PC-9 (cell line): Measurements from ENCODE around the gene GBP1. TPM values are rescaled to one million over a fixed set of nuclear protein-coding genes. Genes with fewer than 3 reads are reported as not detected.
A peak's percentile ranks its signal among the peaks of the same experiment; 100 is the strongest.

Source experiments
- BruUV-seq: library from RNA; stranded (reverse); fragments of 400-500 nt; replicated peaks from 2 replicates; lab custom pipeline; 2021; lab: Mats Ljungman, UMichigan
- CTCF ChIA-PET: fragments of 300-600 bp; sonication (Branson Sonifier 250); formaldehyde crosslinking; loops from one replicate; lab custom pipeline; 2022; ENCODE audit warnings: antibody characterized with exemption; lab: Charles Lee
- POLR2A ChIA-PET: fragments of 300-600 bp; sonication (Branson Sonifier 250); formaldehyde crosslinking; loops from one replicate; lab custom pipeline; 2022; ENCODE audit warnings: antibody characterized with exemption; ENCODE audit not compliant: unreplicated experiment; lab: Charles Lee
- DNase-seq, 2 experiments: peaks; one replicate each; pipeline versions ENCODE4 v3.0.0 to v3.0.0-alpha.2; 2015 to 2022; ENCODE audit warnings: mixed read lengths in 1 of 2
- H2AFZ ChIP-seq: fragments of 200-600 bp; sonication (generic); 2 replicates; pipeline ENCODE4 v1.8.1; 2017; ENCODE audit warnings: antibody characterized with exemption
- H3F3A ChIP-seq: fragments of 200-600 bp; sonication (generic); 2 replicates; pipeline ENCODE4 v1.8.1; 2017; ENCODE audit warnings: antibody characterized with exemption, mild to moderate bottlenecking, low read depth; ENCODE audit not compliant: insufficient read depth
- H3K27ac ChIP-seq: fragments of 200-600 bp; sonication (generic); 2 replicates; pipeline ENCODE4 v1.6.1; 2016; ENCODE audit warnings: mixed run types
- H3K27me3 ChIP-seq: fragments of 200-600 bp; sonication (generic); 2 replicates; pipeline ENCODE4 v1.6.1; 2016; ENCODE audit warnings: low read depth, mixed run types; ENCODE audit not compliant: insufficient read depth
- H3K36me3 ChIP-seq: fragments of 200-600 bp; sonication (generic); 2 replicates; pipeline ENCODE4 v1.6.1; 2016; ENCODE audit warnings: low read depth, mixed run types
- H3K4me1 ChIP-seq: fragments of 200-600 bp; sonication (generic); replicated peaks from 2 replicates; pipeline ENCODE4 v1.6.1; 2016; ENCODE audit warnings: mixed run types; ENCODE audit not compliant: insufficient read depth
- H3K4me2 ChIP-seq: fragments of 200-600 bp; sonication (generic); 2 replicates; pipeline ENCODE4 v1.6.1; 2017; ENCODE audit warnings: mixed run types
- H3K4me3 ChIP-seq: fragments of 200-600 bp; sonication (generic); 2 replicates; pipeline ENCODE4 v1.6.1; 2016; ENCODE audit warnings: mixed run types
- H3K79me2 ChIP-seq: fragments of 200-600 bp; sonication (generic); 2 replicates; pipeline ENCODE4 v1.6.1; 2017; ENCODE audit warnings: low read depth, mixed run types
- H3K9me2 ChIP-seq: fragments of 200-600 bp; sonication (generic); 2 replicates; pipeline ENCODE4 v1.8.1; 2017; ENCODE audit warnings: mild to moderate bottlenecking; ENCODE audit not compliant: insufficient read depth
- H3K9me3 ChIP-seq: fragments of 200-600 bp; sonication (generic); 2 replicates; pipeline ENCODE4 v1.8.1; 2016; ENCODE audit warnings: low read depth; ENCODE audit not compliant: insufficient read depth
- H4K20me1 ChIP-seq: fragments of 200-600 bp; sonication (generic); 2 replicates; pipeline ENCODE4 v1.8.1; 2017; ENCODE audit not compliant: insufficient read depth
- EZH2 ChIP-seq: fragments of 200-600 bp; sonication (generic); IDR thresholded peaks from 2 replicates; pipeline ENCODE4 v1.8.0; 2017; ENCODE audit warnings: antibody characterized with exemption, low read depth
- intact Hi-C: fragments of 100-400 bp; cut with micrococcal nuclease; formaldehyde crosslinking; loops from one replicate; pipeline ENCODE4 v1.10.0; 2022; ENCODE audit not compliant: unreplicated experiment
- total RNA-seq: library from RNA; stranded (reverse); gene quantifications from 2 replicates; pipeline ENCODE4 v1.2.3, GENCODE V29; 2021
- TF ChIP-seq, protein P1 (sequence below): fragments of 200-600 bp; sonication (generic); conservative IDR thresholded peaks from 2 replicates; pipeline ENCODE4 v1.6.1; 2017; ENCODE audit warnings: mixed run types, antibody characterized with exemption, mild to moderate bottlenecking, moderate library complexity

GBP1 gene
- total RNA-seq, 1 experiment from 2014 or later, result 7.3 TPM

DNA sequence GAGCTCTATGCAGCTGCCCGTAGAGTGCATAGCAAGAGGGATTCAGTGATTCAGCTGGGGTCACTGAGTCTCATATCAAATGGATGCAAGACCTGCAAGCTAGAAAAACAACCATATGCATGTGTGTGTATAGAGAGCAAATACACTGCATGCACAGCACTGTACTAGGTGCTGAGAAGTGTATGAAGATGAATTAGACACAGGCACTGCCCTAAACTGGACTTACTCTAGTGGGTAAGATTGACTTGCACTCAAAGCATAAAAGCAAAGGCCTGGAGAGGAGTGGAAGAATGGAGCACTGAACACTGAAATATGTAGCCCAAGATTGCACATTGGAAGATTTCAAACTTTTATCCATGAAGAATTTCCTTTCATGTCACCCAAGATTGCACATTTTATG is 5.5 kb upstream of the GBP1 start:
- H2AFZ ChIP-seq, result no peak overlapping the region
- ChIA-PET POLR2A (no interaction called here), CTCF (interaction anchor here (0.6 kb wide), 1 partner anchor 87 kb away, joined by 10 read pairs; no protein-coding TSS in a partner anchor)
- H3F3A ChIP-seq, result no peaks in the 10 kb centered on the region
- no peaks in the 10 kb centered on the region for H3K79me2 ChIP-seq
- H3K27me3 ChIP-seq, result no peaks in the 10 kb centered on the region
- no peaks in the 10 kb centered on the region for H3K9me2 ChIP-seq
- H3K9me3 ChIP-seq, result no peaks in the 10 kb centered on the region
- TF ChIP-seq, protein P1, sequence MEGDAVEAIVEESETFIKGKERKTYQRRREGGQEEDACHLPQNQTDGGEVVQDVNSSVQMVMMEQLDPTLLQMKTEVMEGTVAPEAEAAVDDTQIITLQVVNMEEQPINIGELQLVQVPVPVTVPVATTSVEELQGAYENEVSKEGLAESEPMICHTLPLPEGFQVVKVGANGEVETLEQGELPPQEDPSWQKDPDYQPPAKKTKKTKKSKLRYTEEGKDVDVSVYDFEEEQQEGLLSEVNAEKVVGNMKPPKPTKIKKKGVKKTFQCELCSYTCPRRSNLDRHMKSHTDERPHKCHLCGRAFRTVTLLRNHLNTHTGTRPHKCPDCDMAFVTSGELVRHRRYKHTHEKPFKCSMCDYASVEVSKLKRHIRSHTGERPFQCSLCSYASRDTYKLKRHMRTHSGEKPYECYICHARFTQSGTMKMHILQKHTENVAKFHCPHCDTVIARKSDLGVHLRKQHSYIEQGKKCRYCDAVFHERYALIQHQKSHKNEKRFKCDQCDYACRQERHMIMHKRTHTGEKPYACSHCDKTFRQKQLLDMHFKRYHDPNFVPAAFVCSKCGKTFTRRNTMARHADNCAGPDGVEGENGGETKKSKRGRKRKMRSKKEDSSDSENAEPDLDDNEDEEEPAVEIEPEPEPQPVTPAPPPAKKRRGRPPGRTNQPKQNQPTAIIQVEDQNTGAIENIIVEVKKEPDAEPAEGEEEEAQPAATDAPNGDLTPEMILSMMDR, result no peak
- TF ChIP-seq EZH2, result no peak
- intact Hi-C loops, result no loop called here
- no peak overlapping the region for H3K4me3 ChIP-seq
- H3K27ac ChIP-seq, result no peak overlapping the region
- H3K4me1 ChIP-seq, result 0 out of 2 replicates have a peak, but pooled peaks cover 7% of the 10 kb centered on the region
- DNase-seq, result no peak
- H3K36me3 ChIP-seq, result no peaks in the 10 kb centered on the region
- no peaks in the 10 kb centered on the region for H4K20me1 ChIP-seq
- H3K4me2 ChIP-seq, result no peak overlapping the region
- BruUV-seq, result no TSS peak

DNA sequence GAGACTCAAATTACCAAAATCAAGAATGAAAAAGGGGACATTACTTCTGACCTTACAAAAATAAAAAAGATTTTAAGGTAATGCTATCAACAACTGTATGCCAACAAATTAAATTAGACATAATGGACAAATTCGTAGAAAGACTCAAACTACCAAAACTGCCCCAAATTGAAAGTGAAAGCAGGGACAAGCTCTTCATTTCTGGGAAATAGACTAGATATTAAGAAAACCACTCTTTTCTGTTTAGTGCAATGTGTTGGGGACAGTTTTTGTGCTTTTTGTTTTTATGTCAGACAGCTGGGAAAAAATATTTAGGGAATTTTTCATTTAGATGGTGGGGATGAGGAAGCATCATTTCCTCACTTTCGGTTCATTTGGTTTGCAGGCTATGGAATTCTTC is 4.9 kb upstream of the GBP1 start:
- Histone ChIP-seq H3K4me2 (no peak overlapping the region), H3K27me3 (no peaks in the 10 kb centered on the region), H2AFZ (peak overlapping the region; percentile 29), H3K4me1 (0 out of 2 replicates have a peak, but pooled peaks cover 7% of the 10 kb centered on the region), H3K36me3 (no peaks in the 10 kb centered on the region), H3F3A (no peaks in the 10 kb centered on the region), H4K20me1 (no peaks in the 10 kb centered on the region), H3K9me3 (no peaks in the 10 kb centered on the region), H3K4me3 (no peak overlapping the region), H3K79me2 (no peaks in the 10 kb centered on the region), H3K27ac (no peak overlapping the region), H3K9me2 (no peaks in the 10 kb centered on the region)
- ChIA-PET CTCF (interaction anchor here (0.6 kb wide), 1 partner anchor 86 kb away, joined by 10 read pairs; no protein-coding TSS in a partner anchor), POLR2A (no interaction called here)
- intact Hi-C loops, result no loop called here
- no TSS peak for BruUV-seq
- DNase-seq, result no peak
- TF ChIP-seq, protein P1, result no peak
- no peak for TF ChIP-seq EZH2

DNA sequence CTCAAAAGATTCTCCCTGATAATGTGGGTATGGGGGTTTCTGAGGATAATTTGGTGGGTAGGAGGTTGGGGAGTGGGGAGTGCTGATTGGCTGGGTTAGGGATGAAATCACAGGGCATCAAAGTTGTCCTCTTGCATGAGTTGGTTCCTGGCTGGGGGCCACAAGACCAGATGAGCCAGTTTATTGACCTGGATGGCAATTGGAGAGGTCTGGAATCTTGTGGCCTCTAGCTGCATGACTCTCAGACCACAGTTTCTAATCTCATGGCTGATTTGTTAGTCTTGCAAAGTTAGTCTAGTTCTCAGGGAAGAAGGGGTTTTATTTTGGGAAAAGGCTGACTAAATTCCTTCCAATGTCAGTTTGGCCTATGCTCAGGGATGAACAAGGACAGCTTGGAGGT is 3.3 kb upstream of the GBP1 start:
- no peaks in the 10 kb centered on the region for H4K20me1 ChIP-seq
- H3K9me3 ChIP-seq, result no peaks in the 10 kb centered on the region
- no peaks in the 10 kb centered on the region for H3K79me2 ChIP-seq
- ChIA-PET CTCF (no interaction called here), POLR2A (no interaction called here)
- H3K4me2 ChIP-seq, result 0 out of 2 replicates have a peak overlapping the region, but pooled peaks have one; percentile 6
- H3K36me3 ChIP-seq, result no peaks in the 10 kb centered on the region
- H3K9me2 ChIP-seq, result no peaks in the 10 kb centered on the region
- peak; percentile 15 to 67 for DNase-seq
- no peaks in the 10 kb centered on the region for H3K27me3 ChIP-seq
- intact Hi-C loops, result no loop called here
- no peak overlapping the region for H3K27ac ChIP-seq
- H3K4me3 ChIP-seq, result no peak overlapping the region
- no peaks in the 10 kb centered on the region for H3F3A ChIP-seq
- 0 out of 2 replicates have a peak, but pooled peaks cover 7% of the 10 kb centered on the region for H3K4me1 ChIP-seq
- BruUV-seq, result no TSS peak
- no peak overlapping the region for H2AFZ ChIP-seq
- TF ChIP-seq, protein P1, result no peak
- no peak for TF ChIP-seq EZH2
